ENCODE results near the gene PNCK.

GRCh38 chrX:153642051-153642654 is 31.5 kb downstream of the PNCK start:
- no peak for TF ChIP-seq EZH2 (IDR thresholded peaks at IDR 0.05; ENCODE audit: insufficient read depth, poor library complexity, severe bottlenecking)
- no peak for TF ChIP-seq EZH2phosphoT487 (IDR thresholded peaks at IDR 0.05; ENCODE audit: insufficient read depth, low read depth)
